Measurements from ENCODE around the gene BEGAIN. TPM values are rescaled to one million over a fixed set of nuclear protein-coding genes. Genes with fewer than 3 reads are reported as not detected.

The BEGAIN gene
- polyA plus RNA-seq, 2 of the 4 experiments (the other 2 are of a cell fraction), result 1.4 to 3.7 TPM

DNA sequence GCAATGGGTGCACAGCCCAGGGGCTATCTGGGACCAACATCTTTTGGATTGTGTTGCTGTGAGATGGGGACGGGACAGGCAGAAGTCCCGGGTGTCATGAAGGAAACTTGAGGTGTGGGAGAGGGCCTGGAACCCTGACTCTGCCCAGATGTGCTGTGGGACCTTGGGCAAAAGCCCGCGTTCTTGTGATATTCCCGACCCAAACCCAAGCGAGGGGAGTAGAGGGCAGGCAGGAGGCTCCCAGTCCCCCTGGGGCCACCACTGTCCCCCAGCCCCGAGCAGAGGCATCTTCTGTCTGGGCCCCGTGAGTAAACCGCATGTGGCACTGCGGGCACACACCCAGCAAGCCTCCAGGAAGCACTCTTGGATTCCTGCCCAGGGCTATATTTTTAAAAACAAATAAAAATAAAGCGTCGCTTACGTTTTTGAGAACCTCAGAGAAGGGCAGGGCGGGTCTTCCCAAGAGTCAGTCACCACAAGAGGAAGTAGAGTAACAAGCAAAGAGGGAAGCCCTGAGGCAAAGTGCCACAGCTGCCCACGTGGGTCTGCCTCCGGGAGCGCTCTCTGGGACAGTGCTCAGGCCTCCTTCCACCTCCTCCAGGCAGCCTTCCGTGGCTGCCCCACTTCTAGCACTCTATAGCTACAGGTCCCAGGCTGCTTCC, 39.5 kb downstream of the BEGAIN start:
- no peak overlapping the region for H3K4me2 ChIP-seq
- FAIRE-seq, result no peak
- peak in 1 of 2 experiments; percentile 34; a peak in 3 of 6 replicates for ATAC-seq
- CTCF ChIA-PET, result interaction anchor here (1.0 to 3.0 kb wide), 4 partner anchors 98 to 122 kb away, joined by 3 to 11 read pairs (median 4); no protein-coding TSS in a partner anchor
- DNase-seq (ENCODE audit: low read depth in 1 of 2, low spot score in 1 of 2), result no peak
- POLR2A ChIA-PET, result no interaction called here
- H3K27ac ChIP-seq, result no peak overlapping the region
- WGBS (ENCODE audit: missing lambda C conversion rate), result 74% methylated on average over 16 of the region's 18 CpGs
- H3K9me3 ChIP-seq, result no peaks in the 10 kb centered on the region
- H3K4me1 ChIP-seq, result peaks cover 5% of the 10 kb centered on the region; the same call in 1 of the 3 replicates
- no peak overlapping the region for H3K4me3 ChIP-seq
- TF ChIP-seq ZFP36 (IDR thresholded peaks at IDR 0.05; ENCODE audit: borderline replicate concordance, partially characterized antibody) (peak; percentile 95), RCOR1 (IDR thresholded peaks at IDR 0.05; ENCODE audit: low read depth, low read length) (no peak), ESRRA (IDR thresholded peaks at IDR 0.05; ENCODE audit: borderline replicate concordance, low read length) (no peak), MAZ (IDR thresholded peaks at IDR 0.05; ENCODE audit: borderline replicate concordance, low read depth, low read length) (no peak), HOXA7 (CRISPR knock-in tag; IDR thresholded peaks at IDR 0.05) (no peak), RARB (CRISPR knock-in tag; IDR thresholded peaks at IDR 0.05) (no peak), NR3C1 (IDR thresholded peaks at IDR 0.05) (no peak), CHD4 (IDR thresholded peaks at IDR 0.05; ENCODE audit: borderline replicate concordance) (no peak)

GRCh38 chr14:100546051-100546443, 41.2 kb downstream of the BEGAIN start:
- ATAC-seq (no peak), DNase-seq (ENCODE audit: low read depth in 1 of 2, low spot score in 1 of 2) (no peak), FAIRE-seq (no peak)
- Histone ChIP-seq H3K9me3 (no peaks in the 10 kb centered on the region), H3K27ac (peak overlapping the region in 1 of 2 experiments; percentile 62; a peak in 2 of 6 replicates), H3K4me2 (peak overlapping the region; percentile 50), H3K4me3 (peak overlapping the region; percentile 37; the same call in 2 of the 3 replicates), H3K4me1 (peaks cover 5% of the 10 kb centered on the region; the same call in 1 of the 3 replicates)
- ChIA-PET POLR2A (no interaction called here), CTCF (interaction anchor here (0.7 to 2.1 kb wide), 6 partner anchors 18 to 161 kb away, joined by 3 to 7 read pairs (median 3); no protein-coding TSS in a partner anchor)
- no peak for TF ChIP-seq ESRRA (IDR thresholded peaks at IDR 0.05; ENCODE audit: borderline replicate concordance, low read length)
- WGBS (ENCODE audit: missing lambda C conversion rate), result 68% methylated on average over 8 of the region's 28 CpGs

DNA sequence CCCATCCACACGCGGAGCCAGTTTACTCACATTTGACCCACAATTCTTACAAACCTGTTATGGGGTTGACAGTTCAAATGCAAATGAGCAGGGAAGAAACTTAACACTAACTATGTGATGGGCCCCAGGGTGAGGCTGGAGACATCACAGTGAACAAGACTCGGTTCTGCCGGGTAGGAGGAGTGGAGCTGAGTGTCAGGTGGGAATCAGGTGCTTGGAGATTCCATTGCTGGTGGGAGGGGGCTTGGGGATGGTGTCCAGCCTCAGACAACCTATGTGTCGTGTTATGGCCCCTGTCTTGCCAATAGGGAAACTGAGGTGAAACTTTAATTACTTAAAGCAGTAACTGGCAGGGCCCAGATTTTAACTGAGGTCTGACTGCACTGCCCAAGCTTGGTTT, 41.9 kb downstream of the BEGAIN start:
- ChIA-PET POLR2A (no interaction called here), CTCF (interaction anchor here (0.9 to 2.1 kb wide), 6 partner anchors 19 to 160 kb away, joined by 3 to 7 read pairs (median 4); no protein-coding TSS in a partner anchor)
- no peak for ATAC-seq
- H3K4me1 ChIP-seq, result peaks cover 5% of the 10 kb centered on the region; the same call in 1 of the 3 replicates
- no peaks in the 10 kb centered on the region for H3K9me3 ChIP-seq
- no peak overlapping the region for H3K27ac ChIP-seq
- no peak overlapping the region for H3K4me3 ChIP-seq
- 71% methylated on average over 5 of the region's 5 CpGs for WGBS (ENCODE audit: missing lambda C conversion rate)
- no peak for DNase-seq (ENCODE audit: low read depth in 1 of 2, low spot score in 1 of 2)
- FAIRE-seq, result no peak
- no peak overlapping the region for H3K4me2 ChIP-seq
- TF ChIP-seq NR3C1 (IDR thresholded peaks at IDR 0.05), result no peak
- TF ChIP-seq PBX3 (IDR thresholded peaks at IDR 0.05), result no peak
- no peak for TF ChIP-seq NPAS2 (CRISPR knock-in tag; IDR thresholded peaks at IDR 0.05; ENCODE audit: borderline replicate concordance)
- no peak for TF ChIP-seq TFCP2L1 (CRISPR knock-in tag; IDR thresholded peaks at IDR 0.05)
- TF ChIP-seq MAX (IDR thresholded peaks at IDR 0.05), result no peak
- TF ChIP-seq HOXA7 (CRISPR knock-in tag; IDR thresholded peaks at IDR 0.05), result no peak
- TF ChIP-seq FOXS1 (CRISPR knock-in tag; IDR thresholded peaks at IDR 0.05), result no peak
- no peak for TF ChIP-seq RFX5 (IDR thresholded peaks at IDR 0.05)
- no peak for TF ChIP-seq FOSL2 (IDR thresholded peaks at IDR 0.05)
- no peak for TF ChIP-seq FOSL2 (CRISPR knock-in tag; IDR thresholded peaks at IDR 0.05)
- TF ChIP-seq CHD2 (IDR thresholded peaks at IDR 0.05; ENCODE audit: low read length, partially characterized antibody), result no peak
- TF ChIP-seq EP300 (IDR thresholded peaks at IDR 0.05), result no peak
- TF ChIP-seq HOXB13 (CRISPR knock-in tag; IDR thresholded peaks at IDR 0.05; ENCODE audit: low read depth), result no peak
- no peak for TF ChIP-seq E2F6 (IDR thresholded peaks at IDR 0.05; ENCODE audit: borderline replicate concordance, low read depth)
- no peak for TF ChIP-seq EHF (CRISPR knock-in tag; IDR thresholded peaks at IDR 0.05)
- TF ChIP-seq MAFK (IDR thresholded peaks at IDR 0.05; ENCODE audit: partially characterized antibody), result no peak
- TF ChIP-seq MYC (IDR thresholded peaks at IDR 0.05; ENCODE audit: borderline replicate concordance, low read length), result no peak
- TF ChIP-seq CBX2 (IDR thresholded peaks at IDR 0.05; ENCODE audit: borderline replicate concordance, low read depth), result no peak
- TF ChIP-seq, protein P1, sequence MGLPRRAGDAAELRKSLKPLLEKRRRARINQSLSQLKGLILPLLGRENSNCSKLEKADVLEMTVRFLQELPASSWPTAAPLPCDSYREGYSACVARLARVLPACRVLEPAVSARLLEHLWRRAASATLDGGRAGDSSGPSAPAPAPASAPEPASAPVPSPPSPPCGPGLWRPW (IDR thresholded peaks at IDR 0.05), result no peak

Data from A549 (cell line).